Measurements from ENCODE around the gene FADS1. TPM values are rescaled to one million over a fixed set of nuclear protein-coding genes. Genes with fewer than 3 reads are reported as not detected.

The FADS1 gene
- total and polyA plus RNA-seq, 5 donors from 2014 or later, result 0.35 to 9.1 (median 3.1) TPM; not detected in 2

GRCh38 chr11:61840371-61840770 is 23.6 kb upstream of the FADS1 start:
- ATAC-seq (ENCODE audit: low read depth in 2 of 2) (no peak), DNase-seq (no peak)
- H3K4me1 ChIP-seq (ENCODE audit: control insufficient read depth, insufficient read depth, low read length, poor library complexity, severe bottlenecking), result no peaks in the 10 kb centered on the region
- no peaks in the 10 kb centered on the region for H3K36me3 Mint-ChIP-seq
- H3K27me3 Mint-ChIP-seq, result peaks cover 11% of the 10 kb centered on the region
- H3K36me3 ChIP-seq (ENCODE audit: control insufficient read depth, insufficient read depth, low read length), result no peaks in the 10 kb centered on the region
- no peak overlapping the region for H3K4me3 ChIP-seq (ENCODE audit: low read depth, low read length)
- H3K27ac Mint-ChIP-seq, result no peak overlapping the region
- H3K9me3 Mint-ChIP-seq, result no peaks in the 10 kb centered on the region
- H3K27me3 ChIP-seq (ENCODE audit: control insufficient read depth, insufficient read depth, low read length), result no peaks in the 10 kb centered on the region
- no peaks in the 10 kb centered on the region for H3K9me3 ChIP-seq (ENCODE audit: control insufficient read depth in 2 of 2, low read length in 2 of 2)
- no peak overlapping the region for H3K27ac ChIP-seq (ENCODE audit: insufficient read depth, low read length, poor library complexity, severe bottlenecking)
- peaks cover 0 to 2% (median 0%) of the 10 kb centered on the region in 4 donors for H3K4me1 Mint-ChIP-seq
- H3K4me3 Mint-ChIP-seq, result no peak overlapping the region

DNA sequence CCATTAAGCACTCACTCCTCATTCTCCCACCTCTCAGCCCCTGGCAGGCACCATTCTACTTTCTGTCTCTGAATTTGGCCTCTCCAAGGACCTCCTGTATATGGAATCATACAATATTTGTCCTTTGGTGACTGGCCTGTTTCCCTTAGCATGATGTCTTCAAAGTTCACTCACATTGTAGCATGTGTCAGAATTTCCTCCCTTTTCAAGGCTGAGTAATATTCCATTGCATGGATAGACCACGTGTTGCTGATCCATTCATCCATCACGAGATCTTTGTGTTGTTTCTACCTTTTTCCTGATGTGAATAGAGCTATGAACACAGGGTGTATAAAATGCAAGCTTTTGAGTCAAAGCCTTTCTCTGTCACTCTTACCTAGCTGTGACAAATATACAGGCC is 22.9 kb upstream of the FADS1 start:
- no peaks in the 10 kb centered on the region for H3K27me3 ChIP-seq (ENCODE audit: control insufficient read depth, insufficient read depth, low read length)
- Mint-ChIP-seq H3K36me3 (no peaks in the 10 kb centered on the region), H3K27ac (no peak overlapping the region), H3K9me3 (no peaks in the 10 kb centered on the region), H3K4me1 (peaks cover 0 to 6% (median 0%) of the 10 kb centered on the region in 4 donors), H3K4me3 (no peak overlapping the region), H3K27me3 (peaks cover 11% of the 10 kb centered on the region)
- ATAC-seq (ENCODE audit: low read depth in 2 of 2) (no peak), DNase-seq (no peak)
- no peak overlapping the region for H3K27ac ChIP-seq (ENCODE audit: insufficient read depth, low read length, poor library complexity, severe bottlenecking)
- no peaks in the 10 kb centered on the region for H3K36me3 ChIP-seq (ENCODE audit: control insufficient read depth, insufficient read depth, low read length)
- peaks cover 4% of the 10 kb centered on the region for H3K4me1 ChIP-seq (ENCODE audit: control insufficient read depth, insufficient read depth, low read length, poor library complexity, severe bottlenecking)
- no peaks in the 10 kb centered on the region for H3K9me3 ChIP-seq (ENCODE audit: control insufficient read depth in 2 of 2, low read length in 2 of 2)
- no peak overlapping the region for H3K4me3 ChIP-seq (ENCODE audit: low read depth, low read length)

DNA sequence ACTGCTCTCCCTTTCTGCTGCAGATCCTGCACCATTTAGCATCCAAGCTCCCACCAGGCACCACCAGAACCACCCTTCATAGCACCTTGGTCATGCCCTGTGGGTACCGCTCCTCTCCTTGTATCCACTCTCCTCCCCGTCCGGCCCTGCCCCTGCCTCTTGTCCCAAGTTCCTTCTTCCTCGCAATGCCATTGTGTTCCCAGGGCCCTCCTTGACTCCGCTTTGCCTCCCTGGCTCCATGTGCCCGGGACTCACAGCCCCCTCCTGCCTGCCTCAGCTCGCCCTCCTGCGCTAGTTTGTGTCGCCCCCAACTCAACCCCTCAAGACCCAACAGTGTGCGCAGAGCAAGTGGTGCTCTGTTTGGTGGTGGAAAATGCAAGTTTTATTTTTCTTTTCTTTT is 22.1 kb upstream of the FADS1 start:
- Mint-ChIP-seq H3K4me1 (peaks cover 0 to 13% (median under 1%) of the 10 kb centered on the region in 4 donors), H3K27me3 (peaks cover 11% of the 10 kb centered on the region), H3K27ac (no peak overlapping the region), H3K4me3 (no peak overlapping the region), H3K36me3 (no peaks in the 10 kb centered on the region), H3K9me3 (no peaks in the 10 kb centered on the region)
- DNase-seq (no peak), ATAC-seq (ENCODE audit: low read depth in 2 of 2) (no peak)
- no peaks in the 10 kb centered on the region for H3K9me3 ChIP-seq (ENCODE audit: control insufficient read depth in 2 of 2, low read length in 2 of 2)
- no peaks in the 10 kb centered on the region for H3K36me3 ChIP-seq (ENCODE audit: control insufficient read depth, insufficient read depth, low read length)
- no peak overlapping the region for H3K4me3 ChIP-seq (ENCODE audit: low read depth, low read length)
- H3K4me1 ChIP-seq (ENCODE audit: control insufficient read depth, insufficient read depth, low read length, poor library complexity, severe bottlenecking), result peaks cover 12% of the 10 kb centered on the region
- no peak overlapping the region for H3K27ac ChIP-seq (ENCODE audit: insufficient read depth, low read length, poor library complexity, severe bottlenecking)
- H3K27me3 ChIP-seq (ENCODE audit: control insufficient read depth, insufficient read depth, low read length), result no peaks in the 10 kb centered on the region

- Mint-ChIP-seq H3K4me3 (no peak overlapping the region), H3K36me3 (no peaks in the 10 kb centered on the region), H3K27ac (no peak overlapping the region), H3K4me1 (peaks cover 0 to 17% (median 3%) of the 10 kb centered on the region in 4 donors), H3K9me3 (no peaks in the 10 kb centered on the region), H3K27me3 (peaks cover 11% of the 10 kb centered on the region)
- Histone ChIP-seq H3K36me3 (ENCODE audit: control insufficient read depth, insufficient read depth, low read length) (no peaks in the 10 kb centered on the region), H3K4me3 (ENCODE audit: low read depth, low read length) (no peak overlapping the region), H3K27me3 (ENCODE audit: control insufficient read depth, insufficient read depth, low read length) (no peaks in the 10 kb centered on the region), H3K9me3 (ENCODE audit: control insufficient read depth in 2 of 2, low read length in 2 of 2) (no peaks in the 10 kb centered on the region), H3K4me1 (ENCODE audit: control insufficient read depth, insufficient read depth, low read length, poor library complexity, severe bottlenecking) (peaks cover 12% of the 10 kb centered on the region), H3K27ac (ENCODE audit: insufficient read depth, low read length, poor library complexity, severe bottlenecking) (no peak overlapping the region)
- no peak for ATAC-seq (ENCODE audit: low read depth in 2 of 2)
- DNase-seq, result no peak
Measured at GRCh38 chr11:61838501-61838900, 21.7 kb upstream of the FADS1 start.

GRCh38 chr11:61837411-61838005 is 20.7 kb upstream of the FADS1 start:
- Mint-ChIP-seq H3K4me3 (no peak overlapping the region), H3K9me3 (no peaks in the 10 kb centered on the region), H3K4me1 (peaks cover 0 to 20% (median 4%) of the 10 kb centered on the region in 4 donors), H3K27ac (no peak overlapping the region), H3K27me3 (peaks cover 11% of the 10 kb centered on the region), H3K36me3 (no peaks in the 10 kb centered on the region)
- no peak for DNase-seq
- Histone ChIP-seq H3K9me3 (ENCODE audit: control insufficient read depth in 2 of 2, low read length in 2 of 2) (no peaks in the 10 kb centered on the region), H3K27me3 (ENCODE audit: control insufficient read depth, insufficient read depth, low read length) (no peaks in the 10 kb centered on the region), H3K4me1 (ENCODE audit: control insufficient read depth, insufficient read depth, low read length, poor library complexity, severe bottlenecking) (peaks cover 12% of the 10 kb centered on the region), H3K4me3 (ENCODE audit: low read depth, low read length) (no peak overlapping the region), H3K36me3 (ENCODE audit: control insufficient read depth, insufficient read depth, low read length) (no peaks in the 10 kb centered on the region), H3K27ac (ENCODE audit: insufficient read depth, low read length, poor library complexity, severe bottlenecking) (no peak overlapping the region)
- ATAC-seq (ENCODE audit: low read depth in 2 of 2), result no peak

GRCh38 chr11:61836193-61836592 is 19.4 kb upstream of the FADS1 start:
- Mint-ChIP-seq H3K27me3 (peaks cover 18% of the 10 kb centered on the region), H3K27ac (no peak overlapping the region), H3K9me3 (no peaks in the 10 kb centered on the region), H3K4me1 (peaks cover 0 to 20% (median 4%) of the 10 kb centered on the region in 4 donors), H3K4me3 (no peak overlapping the region), H3K36me3 (no peaks in the 10 kb centered on the region)
- Histone ChIP-seq H3K9me3 (ENCODE audit: control insufficient read depth in 2 of 2, low read length in 2 of 2) (no peaks in the 10 kb centered on the region), H3K4me1 (ENCODE audit: control insufficient read depth, insufficient read depth, low read length, poor library complexity, severe bottlenecking) (peaks cover 12% of the 10 kb centered on the region), H3K27ac (ENCODE audit: insufficient read depth, low read length, poor library complexity, severe bottlenecking) (no peak overlapping the region), H3K36me3 (ENCODE audit: control insufficient read depth, insufficient read depth, low read length) (no peaks in the 10 kb centered on the region), H3K4me3 (ENCODE audit: low read depth, low read length) (no peak overlapping the region), H3K27me3 (ENCODE audit: control insufficient read depth, insufficient read depth, low read length) (no peaks in the 10 kb centered on the region)
- no peak for DNase-seq
- ATAC-seq (ENCODE audit: low read depth in 2 of 2), result no peak

DNA sequence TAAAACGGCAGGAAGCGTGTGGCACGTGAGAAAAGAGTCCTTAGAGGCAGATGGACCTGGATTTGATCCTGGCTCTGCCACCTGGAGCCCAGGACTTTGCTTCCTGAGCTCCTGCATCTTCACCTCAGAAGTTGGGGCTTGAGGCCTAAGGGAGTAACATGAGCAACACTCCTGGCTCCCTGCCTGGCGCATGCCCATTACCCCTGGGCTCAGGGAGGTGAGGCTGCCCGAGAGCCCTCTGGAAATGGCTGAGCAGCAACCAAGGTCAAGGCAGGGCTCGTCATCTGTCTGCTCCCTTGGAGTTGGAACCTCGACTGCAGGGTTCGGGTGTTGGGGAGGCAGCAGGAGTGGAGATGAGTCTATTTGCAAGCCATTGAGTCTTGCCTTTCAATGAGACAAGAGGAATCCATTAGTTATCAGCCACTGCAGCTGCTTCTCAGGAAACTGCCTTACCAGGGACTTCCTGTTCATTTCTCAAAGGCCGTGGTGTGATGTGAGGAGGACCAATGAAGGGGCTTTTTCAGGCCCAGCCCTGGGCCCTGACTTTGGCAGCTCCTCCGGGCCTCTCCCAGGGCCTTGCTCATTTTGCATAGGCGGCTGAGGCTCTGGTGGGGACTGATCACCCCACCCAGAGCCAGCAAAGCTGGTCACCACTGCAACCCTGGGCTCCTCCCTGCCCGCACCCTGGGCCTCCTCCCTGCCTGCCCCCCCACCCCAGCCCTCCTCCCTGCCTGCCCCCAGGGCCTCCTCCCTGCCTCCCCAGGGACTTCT is 17.7 kb upstream of the FADS1 start:
- H3K4me3 ChIP-seq (ENCODE audit: low read depth, low read length), result no peak overlapping the region
- peak; percentile 68 to 80 for ATAC-seq (ENCODE audit: low read depth in 2 of 2)
- peaks cover 4% of the 10 kb centered on the region for H3K27me3 ChIP-seq (ENCODE audit: control insufficient read depth, insufficient read depth, low read length)
- H3K4me3 Mint-ChIP-seq, result peak overlapping the region in 1 of 4 donors; percentile 50
- peak overlapping the region in 2 of 3 donors; percentile 15 to 20 for H3K27ac Mint-ChIP-seq
- peaks cover 0 to 20% (median 4%) of the 10 kb centered on the region in 4 donors for H3K4me1 Mint-ChIP-seq
- peaks cover 13% of the 10 kb centered on the region for H3K4me1 ChIP-seq (ENCODE audit: control insufficient read depth, insufficient read depth, low read length, poor library complexity, severe bottlenecking)
- no peaks in the 10 kb centered on the region for H3K9me3 ChIP-seq (ENCODE audit: control insufficient read depth in 2 of 2, low read length in 2 of 2)
- no peaks in the 10 kb centered on the region for H3K36me3 Mint-ChIP-seq
- peak in 2 of 3 donors; percentile 21 to 89 for DNase-seq
- no peaks in the 10 kb centered on the region for H3K36me3 ChIP-seq (ENCODE audit: control insufficient read depth, insufficient read depth, low read length)
- no peaks in the 10 kb centered on the region for H3K9me3 Mint-ChIP-seq
- peaks cover 29% of the 10 kb centered on the region for H3K27me3 Mint-ChIP-seq
- H3K27ac ChIP-seq (ENCODE audit: insufficient read depth, low read length, poor library complexity, severe bottlenecking), result peak overlapping the region; percentile 10

DNA sequence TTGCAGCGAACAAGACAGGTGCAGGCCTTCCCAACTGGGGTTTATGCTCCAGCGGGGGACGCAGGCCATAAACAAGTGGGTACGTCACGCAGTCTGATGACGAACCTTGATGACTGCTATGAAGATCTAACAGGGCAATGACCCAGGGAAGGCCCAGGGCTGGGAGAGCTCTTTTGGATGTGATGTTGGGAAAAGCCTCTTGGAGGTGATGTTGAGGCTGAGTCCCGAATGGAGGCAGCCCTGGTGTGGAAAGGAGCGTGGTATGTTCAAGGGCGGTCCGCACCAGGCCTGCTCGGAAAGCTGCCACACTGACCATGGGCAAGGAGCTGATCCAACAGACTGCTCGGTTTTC is 17.1 kb upstream of the FADS1 start:
- Mint-ChIP-seq H3K36me3 (no peaks in the 10 kb centered on the region), H3K4me3 (peak overlapping the region in 1 of 4 donors; percentile 50), H3K9me3 (no peaks in the 10 kb centered on the region), H3K4me1 (peaks cover 0 to 23% (median 4%) of the 10 kb centered on the region in 4 donors), H3K27ac (peak overlapping the region in 1 of 3 donors; percentile 71), H3K27me3 (peaks cover 35% of the 10 kb centered on the region)
- Histone ChIP-seq H3K4me3 (ENCODE audit: low read depth, low read length) (no peak overlapping the region), H3K4me1 (ENCODE audit: control insufficient read depth, insufficient read depth, low read length, poor library complexity, severe bottlenecking) (peaks cover 19% of the 10 kb centered on the region), H3K9me3 (ENCODE audit: control insufficient read depth in 2 of 2, low read length in 2 of 2) (no peaks in the 10 kb centered on the region), H3K27ac (ENCODE audit: insufficient read depth, low read length, poor library complexity, severe bottlenecking) (no peak overlapping the region), H3K27me3 (ENCODE audit: control insufficient read depth, insufficient read depth, low read length) (peaks cover 4% of the 10 kb centered on the region), H3K36me3 (ENCODE audit: control insufficient read depth, insufficient read depth, low read length) (no peaks in the 10 kb centered on the region)
- DNase-seq (no peak), ATAC-seq (ENCODE audit: low read depth in 2 of 2) (no peak)
